ENCODE measurements around the gene CDH23. TPM values are rescaled to one million over a fixed set of nuclear protein-coding genes. Genes with fewer than 3 reads are reported as not detected.

CDH23 gene
- total RNA-seq, 1 experiment from 2014 or later, result 0.34 TPM

GRCh38 chr10:71463111-71463510 is 66.4 kb downstream of the CDH23 start:
- Histone ChIP-seq H3K9me3 (no peaks in the 10 kb centered on the region), H3K4me3 (ENCODE audit: low read depth, low read length) (no peak overlapping the region), H3K27me3 (replicated peaks; ENCODE audit: control insufficient read depth, insufficient read depth, low read length) (peaks cover 1% of the 10 kb centered on the region; the same call in 1 of the 2 replicates), H3K4me1 (no peaks in the 10 kb centered on the region), H3K36me3 (ENCODE audit: control insufficient read depth, insufficient read depth, low read length) (no peaks in the 10 kb centered on the region)
- TF ChIP-seq CTCF (IDR thresholded peaks at IDR 0.05; ENCODE audit: insufficient read depth in 1 of 2, low read depth in 1 of 2, low read length in 1 of 2, severe bottlenecking in 1 of 2, unreplicated experiment in 1 of 2), result no peak
- no TSS peak for BruUV-seq (replicated peaks)
- H3K9me3 Mint-ChIP-seq (ENCODE audit: unreplicated experiment), result no peaks in the 10 kb centered on the region
- H3K27ac Mint-ChIP-seq (ENCODE audit: unreplicated experiment), result no peak overlapping the region
- no peak overlapping the region for H3K4me3 Mint-ChIP-seq (ENCODE audit: unreplicated experiment)
- H3K27me3 Mint-ChIP-seq (ENCODE audit: insufficient read depth, unreplicated experiment), result peaks cover 3% of the 10 kb centered on the region
- no peaks in the 10 kb centered on the region for H3K4me1 Mint-ChIP-seq (ENCODE audit: low read depth, unreplicated experiment)
- DNase-seq, result no peak
- ChIA-PET POLR2A (no interaction called here), CTCF (interaction anchor here (0.9 kb wide), 1 partner anchor 144 kb away, joined by 3 read pairs; the partner anchor contains the start of gene SLC29A3)
- no peaks in the 10 kb centered on the region for H3K36me3 Mint-ChIP-seq (ENCODE audit: insufficient read depth, unreplicated experiment)
- intact Hi-C loops (cut with micrococcal nuclease; ENCODE audit: unreplicated experiment), result loop anchor here (10.0 kb wide), 1 partner anchor 148 kb away; the partner anchor contains the start of gene SLC29A3

- Mint-ChIP-seq H3K9me3 (ENCODE audit: unreplicated experiment) (no peaks in the 10 kb centered on the region), H3K27me3 (ENCODE audit: insufficient read depth, unreplicated experiment) (peaks cover 13% of the 10 kb centered on the region), H3K36me3 (ENCODE audit: insufficient read depth, unreplicated experiment) (no peaks in the 10 kb centered on the region), H3K4me1 (ENCODE audit: low read depth, unreplicated experiment) (no peaks in the 10 kb centered on the region), H3K4me3 (ENCODE audit: unreplicated experiment) (no peak overlapping the region), H3K27ac (ENCODE audit: unreplicated experiment) (no peak overlapping the region)
- Histone ChIP-seq H3K4me1 (no peaks in the 10 kb centered on the region), H3K27me3 (replicated peaks; ENCODE audit: control insufficient read depth, insufficient read depth, low read length) (no peaks in the 10 kb centered on the region), H3K4me3 (ENCODE audit: low read depth, low read length) (no peak overlapping the region), H3K36me3 (ENCODE audit: control insufficient read depth, insufficient read depth, low read length) (no peaks in the 10 kb centered on the region), H3K9me3 (no peaks in the 10 kb centered on the region)
- POLR2A ChIA-PET, result no interaction called here
- TF ChIP-seq CTCF (IDR thresholded peaks at IDR 0.05; ENCODE audit: insufficient read depth in 1 of 2, low read depth in 1 of 2, low read length in 1 of 2, severe bottlenecking in 1 of 2, unreplicated experiment in 1 of 2), result no peak
- no TSS peak for BruUV-seq (replicated peaks)
- DNase-seq, result no peak
- CTCF ChIA-PET, result no interaction called here
- intact Hi-C loops (cut with micrococcal nuclease; ENCODE audit: unreplicated experiment), result loop anchor here (10.0 kb wide), 1 partner anchor 151 kb away; the partner anchor contains the start of gene SLC29A3
These were observed 69.0 kb downstream of the CDH23 start for GRCh38 chr10:71465551-71466252.

GRCh38 chr10:71466330-71466729 is 69.6 kb downstream of the CDH23 start:
- H3K4me3 ChIP-seq (ENCODE audit: low read depth, low read length), result no peak overlapping the region
- no peaks in the 10 kb centered on the region for H3K9me3 Mint-ChIP-seq (ENCODE audit: unreplicated experiment)
- ChIA-PET CTCF (no interaction called here), POLR2A (no interaction called here)
- DNase-seq, result no peak
- H3K27me3 ChIP-seq (replicated peaks; ENCODE audit: control insufficient read depth, insufficient read depth, low read length), result no peaks in the 10 kb centered on the region
- no peaks in the 10 kb centered on the region for H3K4me1 Mint-ChIP-seq (ENCODE audit: low read depth, unreplicated experiment)
- intact Hi-C loops (cut with micrococcal nuclease; ENCODE audit: unreplicated experiment), result loop anchor here (10.0 kb wide), 1 partner anchor 152 kb away; the partner anchor contains the start of gene SLC29A3
- peaks cover 18% of the 10 kb centered on the region for H3K27me3 Mint-ChIP-seq (ENCODE audit: insufficient read depth, unreplicated experiment)
- H3K9me3 ChIP-seq, result no peaks in the 10 kb centered on the region
- no peak for TF ChIP-seq CTCF (IDR thresholded peaks at IDR 0.05; ENCODE audit: insufficient read depth in 1 of 2, low read depth in 1 of 2, low read length in 1 of 2, severe bottlenecking in 1 of 2, unreplicated experiment in 1 of 2)
- no peaks in the 10 kb centered on the region for H3K4me1 ChIP-seq
- BruUV-seq (replicated peaks), result no TSS peak
- H3K36me3 Mint-ChIP-seq (ENCODE audit: insufficient read depth, unreplicated experiment), result no peaks in the 10 kb centered on the region
- no peak overlapping the region for H3K4me3 Mint-ChIP-seq (ENCODE audit: unreplicated experiment)
- H3K36me3 ChIP-seq (ENCODE audit: control insufficient read depth, insufficient read depth, low read length), result no peaks in the 10 kb centered on the region
- no peak overlapping the region for H3K27ac Mint-ChIP-seq (ENCODE audit: unreplicated experiment)

Measured in Caco-2 (cell line).